NCI-H345 (cell line): ENCODE results near the gene SHC4.
"Not testable (repeated sequence)": the region's sequence is repeated elsewhere in the genome, so short reads cannot be mapped to it uniquely, and the experiment has no call there.

Source experiments
- DNase-seq: peaks from one replicate; lab custom pipeline; 2025; lab: John Stamatoyannopoulos, UW

The SHC4 gene

DNA sequence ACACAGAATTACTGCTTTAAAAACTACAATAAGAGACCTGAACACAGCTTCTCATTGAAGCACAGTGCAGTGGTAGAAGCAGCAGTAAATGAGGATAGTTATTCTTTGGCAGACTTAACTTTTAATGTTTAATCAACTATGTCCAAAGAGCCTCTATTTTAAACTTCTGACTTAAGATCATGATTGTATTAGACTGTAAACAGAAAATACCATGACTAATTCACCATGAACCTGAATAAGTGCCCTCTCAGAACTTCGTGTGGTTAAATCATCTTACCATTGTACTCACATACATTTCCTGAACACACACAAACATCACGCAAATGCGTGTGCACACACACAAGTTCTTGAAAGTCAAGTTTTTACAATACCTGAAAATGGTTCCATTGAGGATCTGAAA lies 166.8 kb downstream of the SHC4 start:
- no peak for DNase-seq

DNA sequence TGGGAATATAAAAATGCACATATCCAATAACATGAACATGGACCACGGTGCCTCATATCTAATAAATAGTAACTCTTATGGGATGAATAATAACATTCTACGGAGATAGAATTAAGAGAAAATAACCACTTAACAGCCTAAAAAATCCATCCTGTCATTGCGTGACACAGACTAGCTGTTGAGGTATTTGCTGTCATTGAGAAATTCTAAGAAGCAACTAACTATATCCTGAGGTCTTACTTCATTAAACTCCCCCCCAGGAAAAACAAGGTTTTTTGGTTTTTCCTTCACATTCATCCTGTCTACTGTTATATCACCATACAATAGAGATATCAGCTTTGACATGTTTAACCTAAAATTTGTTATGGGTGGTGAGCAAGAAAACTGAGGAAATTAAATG lies 167.2 kb downstream of the SHC4 start:
- DNase-seq: no peak

DNA sequence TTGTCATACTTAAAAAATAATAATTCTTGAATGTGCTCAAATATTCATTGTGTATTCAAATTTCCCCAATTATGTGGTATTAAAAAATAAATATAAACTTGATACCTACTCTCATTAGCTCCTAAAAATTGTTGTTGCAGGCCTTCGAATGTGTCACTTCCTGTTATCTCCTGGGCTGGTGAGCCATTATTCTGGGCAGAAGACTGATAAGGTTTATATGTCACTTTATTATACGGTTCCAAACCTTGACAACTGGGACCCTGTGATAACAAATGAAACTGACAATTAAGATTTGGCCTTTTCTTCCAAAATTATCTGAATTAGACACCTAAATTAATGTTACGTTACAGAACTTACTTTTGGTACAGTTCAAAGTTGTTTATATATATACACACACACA lies 167.8 kb downstream of the SHC4 start:
- no peak for DNase-seq

DNA sequence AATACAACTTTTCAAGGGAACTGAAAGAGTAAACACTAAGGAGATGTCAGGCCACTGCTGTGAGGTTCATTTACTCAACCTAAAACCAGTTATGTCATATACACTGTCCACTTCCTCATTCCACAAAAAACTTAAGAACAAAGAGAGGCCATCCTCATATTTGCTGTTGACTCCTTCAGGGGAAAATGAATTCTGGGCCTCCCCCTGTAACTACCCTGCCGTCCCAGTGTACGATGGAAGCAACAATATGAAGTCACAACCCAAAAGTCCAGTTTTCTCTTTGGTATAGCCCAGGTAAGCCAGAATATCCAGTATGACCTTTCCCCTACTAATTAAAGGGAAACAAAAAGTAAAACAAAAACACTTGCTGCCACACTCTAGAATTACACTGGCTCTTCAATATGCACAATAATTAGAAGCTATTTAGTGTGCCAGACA lies 169.0 kb downstream of the SHC4 start:
- DNase-seq: no peak

DNA sequence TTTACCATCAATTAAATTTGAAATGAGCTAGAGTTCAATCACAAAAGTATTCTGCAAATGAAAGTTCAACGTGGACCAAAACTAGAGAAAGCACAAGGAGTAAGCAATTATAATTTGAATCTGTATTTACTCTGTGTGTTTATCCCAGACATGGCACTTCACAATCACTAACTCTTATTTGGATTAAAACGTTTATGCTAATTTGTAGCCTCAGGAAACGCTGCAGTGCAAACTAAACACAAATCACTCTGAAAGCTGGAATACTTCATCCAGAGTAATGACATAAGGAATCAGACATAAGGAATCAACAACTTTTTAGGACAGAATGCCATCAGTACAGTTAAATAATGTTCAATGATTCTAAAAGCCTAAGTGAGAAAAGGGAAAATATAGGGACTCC lies 171.3 kb downstream of the SHC4 start:
- no peak for DNase-seq

DNA sequence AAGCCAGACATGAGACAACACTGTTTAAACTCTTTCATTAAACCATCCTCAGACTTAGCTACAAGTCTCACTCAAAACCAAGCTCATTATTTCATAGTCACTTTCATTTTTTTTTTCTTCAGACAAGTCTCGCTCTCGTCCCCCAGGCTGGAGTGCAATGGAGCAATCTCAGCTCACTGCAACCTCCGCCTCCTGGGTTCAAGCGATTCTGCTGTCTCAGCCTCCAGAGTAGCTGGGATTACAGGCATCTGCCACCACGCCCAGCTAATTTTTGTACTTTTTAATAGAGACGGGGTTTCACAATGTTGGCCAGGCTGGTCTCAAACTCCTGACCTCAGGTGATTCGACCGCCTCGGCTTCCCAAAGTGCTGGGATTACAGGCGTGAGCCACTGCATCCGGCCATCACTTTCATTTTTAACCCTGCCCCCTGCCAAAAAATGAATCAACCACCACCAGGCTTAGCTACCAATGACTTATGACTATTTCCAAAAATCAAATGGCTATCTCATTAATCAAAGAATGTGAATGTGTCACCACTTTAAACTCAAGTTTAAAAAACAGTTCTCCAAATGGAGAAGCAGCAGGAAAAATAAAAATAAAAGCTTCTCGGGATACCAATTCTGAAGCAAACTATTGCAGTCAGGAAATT lies 173.1 kb downstream of the SHC4 start:
- not testable (repeated sequence) for DNase-seq

DNA sequence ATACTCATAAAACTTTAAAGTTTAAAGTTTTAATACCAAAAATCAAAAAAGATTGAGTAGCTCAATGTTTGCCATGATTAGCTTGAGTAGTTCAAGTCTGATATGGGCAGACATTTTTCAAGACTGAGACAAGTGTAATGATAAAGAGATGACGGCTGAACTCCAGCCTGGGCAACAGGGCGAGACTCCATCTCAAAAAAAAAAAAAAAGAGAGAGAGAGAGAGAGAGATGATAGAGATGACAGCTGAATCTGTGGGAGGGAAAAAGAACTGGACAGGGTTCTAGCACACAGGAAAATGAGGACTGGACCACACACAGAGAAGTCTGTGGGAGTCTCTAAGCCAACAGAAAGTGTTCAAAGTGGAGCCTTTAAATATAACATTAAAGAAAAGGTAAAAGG lies 178.0 kb downstream of the SHC4 start:
- no peak for DNase-seq

DNA sequence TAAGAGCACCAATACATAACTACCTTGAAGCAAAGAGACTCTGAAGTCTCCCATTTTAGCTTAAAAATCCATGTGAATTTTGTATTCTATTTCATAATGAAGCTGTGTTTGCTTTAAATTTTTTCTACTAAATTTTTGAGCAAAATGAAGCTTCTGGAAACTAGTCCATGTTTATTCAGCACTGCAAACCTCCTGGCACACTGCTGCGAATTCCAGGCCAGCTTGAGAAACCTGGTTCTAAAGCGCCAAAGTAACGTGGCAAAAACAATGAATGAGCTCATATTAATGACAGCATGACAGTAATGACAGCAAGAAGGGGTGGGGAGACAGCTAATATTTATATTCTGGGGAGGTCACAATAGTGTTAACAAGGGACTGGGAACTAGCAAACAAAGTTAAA lies 178.5 kb downstream of the SHC4 start:
- no peak for DNase-seq

DNA sequence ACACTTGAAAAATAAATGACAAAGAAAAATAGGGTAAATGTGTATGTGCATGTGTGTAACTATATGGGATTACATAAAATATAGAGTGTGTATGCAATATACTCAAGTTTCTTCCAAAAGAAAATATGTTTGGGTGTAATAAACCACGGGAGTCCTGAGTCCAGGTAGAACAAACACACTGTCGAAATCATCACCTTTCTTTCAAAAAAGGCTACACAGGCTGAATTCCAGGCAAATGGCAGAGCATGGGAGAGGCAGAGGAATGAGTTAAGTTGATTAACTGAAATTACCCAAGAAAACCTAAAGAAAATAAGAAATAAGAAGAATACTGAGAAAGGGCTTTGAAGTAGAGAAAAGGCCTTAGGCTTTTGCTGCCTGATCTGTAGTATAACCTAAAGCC lies 179.0 kb downstream of the SHC4 start:
- DNase-seq: no peak

DNA sequence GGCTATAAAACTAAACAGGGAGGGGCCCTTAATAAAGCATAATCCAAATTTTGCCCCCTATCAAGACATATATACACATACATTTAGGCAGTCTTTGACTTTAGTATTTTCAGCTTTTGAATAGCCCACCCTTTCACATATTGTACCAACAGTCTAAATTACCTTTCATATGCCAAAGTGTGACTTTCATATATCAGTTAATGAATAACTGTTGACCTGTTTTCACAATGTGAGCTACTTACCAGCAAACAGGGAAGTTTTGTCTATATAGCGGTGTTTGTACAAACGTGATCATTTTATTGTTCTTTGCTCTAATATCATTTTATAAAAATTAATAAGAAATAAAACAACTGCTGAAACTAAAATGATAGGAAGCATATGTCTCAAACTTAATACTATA lies 180.8 kb downstream of the SHC4 start:
- no peak for DNase-seq

DNA sequence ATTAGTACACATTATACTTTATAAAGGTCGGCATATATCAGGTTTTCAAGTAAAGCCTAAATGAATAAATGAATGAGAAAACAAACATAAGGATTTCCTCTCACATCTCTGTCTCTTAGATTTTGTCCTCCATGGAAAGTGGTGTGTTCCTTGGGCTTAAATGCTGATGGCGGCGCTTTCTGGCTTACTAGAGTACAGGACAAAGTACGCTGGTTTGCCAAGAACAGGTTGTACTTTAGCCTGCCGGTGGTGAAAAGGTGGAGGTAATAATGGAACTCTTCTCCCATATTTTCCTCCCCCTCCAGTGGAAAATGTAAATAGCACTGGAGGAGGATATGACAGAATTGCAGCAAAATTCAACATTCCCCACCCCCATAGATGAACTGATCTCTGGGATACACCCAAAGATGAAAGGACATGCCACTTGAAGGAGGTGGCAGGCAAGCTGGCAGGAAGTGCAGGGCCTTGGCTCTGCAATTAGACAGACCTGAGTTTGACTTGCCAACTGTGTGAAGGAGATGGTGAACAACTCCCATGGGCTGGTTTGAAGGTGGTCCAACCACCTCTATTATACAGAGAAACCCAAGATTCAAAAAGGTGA lies 182.1 kb downstream of the SHC4 start:
- DNase-seq: no peak

DNA sequence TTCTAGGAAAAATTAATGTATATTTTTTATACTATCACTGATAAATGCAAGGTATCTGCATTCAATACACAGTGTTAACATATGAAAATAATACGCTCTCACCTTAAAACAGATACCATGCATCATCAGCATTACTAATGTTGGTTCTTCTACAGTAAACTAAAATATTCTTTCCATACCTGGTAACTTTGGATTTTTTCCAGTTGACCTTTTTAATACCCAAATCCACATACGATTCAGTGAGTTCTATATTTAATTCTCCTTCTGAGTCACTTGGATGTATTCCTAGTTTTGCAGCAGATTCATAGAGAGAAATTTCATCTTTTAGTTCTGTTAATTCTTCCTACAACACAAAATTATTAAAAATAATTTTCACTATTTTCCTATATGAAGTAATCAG lies 182.7 kb downstream of the SHC4 start:
- no peak for DNase-seq

DNA sequence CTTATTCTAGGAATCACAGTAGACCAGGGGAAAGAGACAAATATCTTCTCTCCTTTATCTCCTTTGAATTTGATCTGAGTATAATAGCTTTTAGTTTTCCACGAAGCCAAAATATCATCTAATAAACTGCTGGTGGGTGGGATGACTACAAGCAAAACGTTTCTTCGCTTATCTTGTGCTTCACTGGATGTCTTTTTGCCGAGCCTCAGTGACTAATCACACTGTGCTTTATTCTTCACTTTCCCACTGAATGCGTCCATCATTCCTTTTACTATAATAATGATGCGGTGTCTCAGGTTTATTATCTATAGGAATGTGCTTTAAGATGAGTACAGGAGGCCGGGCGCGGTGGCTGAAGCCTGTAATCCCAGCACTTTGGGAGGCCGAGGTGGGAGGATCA lies 185.4 kb downstream of the SHC4 start:
- no peak for DNase-seq

DNA sequence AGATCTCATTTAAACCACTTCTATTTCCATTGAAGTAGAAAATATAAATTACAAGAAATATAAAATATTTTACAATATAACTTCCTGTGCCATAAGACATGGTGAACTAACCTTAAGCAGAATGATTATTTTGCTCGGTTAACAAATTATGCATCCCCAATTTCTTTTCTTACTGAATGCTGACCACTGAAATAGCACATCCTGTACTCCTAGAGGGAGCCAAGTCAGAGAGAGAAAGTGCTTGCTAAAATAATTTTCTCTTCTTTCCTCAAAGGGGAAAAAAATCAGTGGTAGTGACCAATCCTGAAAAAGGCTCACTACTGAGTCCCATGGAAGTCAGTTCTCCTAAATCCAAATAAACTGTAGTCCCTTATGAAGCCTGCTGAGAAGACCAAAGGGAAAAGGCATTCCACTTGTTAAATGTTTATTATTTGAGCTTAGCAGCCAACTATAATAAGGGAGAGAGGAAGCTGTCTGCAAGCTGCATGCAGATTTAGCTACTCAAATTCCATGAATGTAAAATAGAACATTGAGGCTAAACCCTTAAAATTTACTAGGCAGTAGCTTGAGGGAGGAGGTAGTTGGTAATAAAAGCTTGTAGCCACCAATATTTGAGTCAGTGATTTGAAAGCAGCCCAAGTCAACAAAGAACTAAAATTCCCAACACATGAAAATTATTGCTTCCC lies 185.9 kb downstream of the SHC4 start:
- DNase-seq: no peak

DNA sequence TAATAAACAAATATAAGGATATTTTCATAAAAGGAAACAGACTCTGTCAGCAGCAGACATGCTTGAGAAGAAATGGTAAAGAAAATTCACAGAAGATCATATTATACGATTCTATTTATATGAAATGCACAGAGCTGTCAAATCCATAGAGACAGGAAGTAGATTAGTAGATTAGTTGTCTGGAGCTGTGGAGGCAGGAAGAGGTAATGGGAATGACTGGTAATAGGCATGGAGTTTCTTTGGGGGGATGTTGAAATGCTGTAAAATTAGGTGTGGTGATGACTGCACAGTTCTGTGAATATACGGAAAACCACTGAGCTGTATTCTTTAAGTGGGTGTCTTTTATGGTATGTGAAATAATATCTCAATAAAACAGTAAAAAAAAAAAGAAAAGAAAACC lies 188.2 kb downstream of the SHC4 start:
- no peak for DNase-seq

DNA sequence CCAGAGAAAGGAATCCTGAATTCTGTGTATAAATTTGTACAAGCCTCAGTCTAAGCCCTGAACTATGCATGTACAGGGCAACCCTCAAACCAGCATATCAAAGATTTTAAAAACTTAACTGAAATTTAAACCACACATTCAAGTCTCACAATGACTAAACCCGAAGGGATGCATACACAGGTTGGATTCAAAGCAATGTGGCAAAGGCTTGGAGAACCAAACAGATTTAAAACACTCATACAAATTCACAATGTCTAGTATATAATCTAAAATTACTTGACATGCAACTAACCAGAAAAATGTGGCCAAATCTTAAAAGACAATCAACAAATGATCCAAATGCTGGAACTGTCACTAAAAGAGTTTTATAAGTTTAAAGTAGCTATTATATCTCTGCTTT lies 189.2 kb downstream of the SHC4 start:
- DNase-seq: no peak
